ENCODE measurements around the gene SPATA33.
"Not testable (repeated sequence)": the region's sequence is repeated elsewhere in the genome, so short reads cannot be mapped to it uniquely, and the experiment has no call there.

SPATA33 gene

GRCh38 chr16:89689621-89690020 lies 32.0 kb downstream of the SPATA33 start:
- Histone ChIP-seq H3K9me3 (ENCODE audit: insufficient read depth, low read depth, low read length) (peaks cover 10% of the 10 kb centered on the region), H3K36me3 (ENCODE audit: insufficient read depth, low read length) (peaks cover 61% of the 10 kb centered on the region)
- WGBS: 97% methylated on average over 4 of the region's 4 CpGs
- H3K4me1 ChIP-seq (ENCODE audit: insufficient read depth, low read length); H3K27ac ChIP-seq (ENCODE audit: low read depth, low read length); H3K4me3 ChIP-seq (ENCODE audit: low read length); H3K27me3 ChIP-seq (ENCODE audit: insufficient read depth, low read length); H3K9ac ChIP-seq (ENCODE audit: low read depth, low read length): not testable (repeated sequence)

- Histone ChIP-seq H3K27ac (ENCODE audit: low read depth, low read length) (no peak overlapping the region), H3K36me3 (ENCODE audit: insufficient read depth, low read length) (peaks cover 63% of the 10 kb centered on the region)
These were observed 32.8 kb downstream of the SPATA33 start for GRCh38 chr16:89690392-89690901.

GRCh38 chr16:89691231-89691985 lies 33.8 kb downstream of the SPATA33 start:
- WGBS: 94% methylated on average over 21 of the region's 21 CpGs
- H3K36me3 ChIP-seq (ENCODE audit: insufficient read depth, low read length): peaks cover 62% of the 10 kb centered on the region

More at GRCh38 chr16:89690392-89690901, 32.8 kb downstream of the SPATA33 start:
- 97% methylated on average over 16 of the region's 16 CpGs for WGBS
- H3K27me3 ChIP-seq (ENCODE audit: insufficient read depth, low read length): no peaks in the 10 kb centered on the region
- H3K9ac ChIP-seq (ENCODE audit: low read depth, low read length): no peak overlapping the region
- H3K4me1 ChIP-seq (ENCODE audit: insufficient read depth, low read length): peaks cover 7% of the 10 kb centered on the region; the same call in 1 of the 2 replicates
- no peak overlapping the region for H3K4me3 ChIP-seq (ENCODE audit: low read length)
- H3K9me3 ChIP-seq (ENCODE audit: insufficient read depth, low read depth, low read length): peaks cover 6% of the 10 kb centered on the region; the same call in 1 of the 2 replicates

GRCh38 chr16:89691986-89692569 lies 34.4 kb downstream of the SPATA33 start:
- H3K27ac ChIP-seq (ENCODE audit: low read depth, low read length): no peak overlapping the region
- 94% methylated on average over 13 of the region's 13 CpGs for WGBS
- H3K36me3 ChIP-seq (ENCODE audit: insufficient read depth, low read length): peaks cover 68% of the 10 kb centered on the region

More at GRCh38 chr16:89691231-89691985, 33.8 kb downstream of the SPATA33 start:
- H3K27ac ChIP-seq (ENCODE audit: low read depth, low read length): no peak overlapping the region
- no peaks in the 10 kb centered on the region for H3K9me3 ChIP-seq (ENCODE audit: insufficient read depth, low read depth, low read length)
- no peak overlapping the region for H3K4me3 ChIP-seq (ENCODE audit: low read length)
- peaks cover 7% of the 10 kb centered on the region; the same call in 1 of the 2 replicates for H3K4me1 ChIP-seq (ENCODE audit: insufficient read depth, low read length)
- no peaks in the 10 kb centered on the region for H3K27me3 ChIP-seq (ENCODE audit: insufficient read depth, low read length)
- no peak overlapping the region for H3K9ac ChIP-seq (ENCODE audit: low read depth, low read length)

GRCh38 chr16:89693289-89693731 lies 35.7 kb downstream of the SPATA33 start:
- Histone ChIP-seq H3K4me1 (ENCODE audit: insufficient read depth, low read length) (no peaks in the 10 kb centered on the region), H3K27me3 (ENCODE audit: insufficient read depth, low read length) (no peaks in the 10 kb centered on the region), H3K4me3 (ENCODE audit: low read length) (no peak overlapping the region), H3K9me3 (ENCODE audit: insufficient read depth, low read depth, low read length) (no peaks in the 10 kb centered on the region), H3K9ac (ENCODE audit: low read depth, low read length) (no peak overlapping the region), H3K36me3 (ENCODE audit: insufficient read depth, low read length) (peaks cover 75% of the 10 kb centered on the region), H3K27ac (ENCODE audit: low read depth, low read length) (no peak overlapping the region)
- WGBS: 96% methylated on average over 11 of the region's 11 CpGs

More at GRCh38 chr16:89691986-89692569, 34.4 kb downstream of the SPATA33 start:
- H3K4me1 ChIP-seq (ENCODE audit: insufficient read depth, low read length): peaks cover 7% of the 10 kb centered on the region; the same call in 1 of the 2 replicates
- no peak overlapping the region for H3K9ac ChIP-seq (ENCODE audit: low read depth, low read length)
- H3K27me3 ChIP-seq (ENCODE audit: insufficient read depth, low read length): no peaks in the 10 kb centered on the region
- no peaks in the 10 kb centered on the region for H3K9me3 ChIP-seq (ENCODE audit: insufficient read depth, low read depth, low read length)
- H3K4me3 ChIP-seq (ENCODE audit: low read length): no peak overlapping the region

GRCh38 chr16:89693931-89694783 lies 36.5 kb downstream of the SPATA33 start:
- peaks cover 73% of the 10 kb centered on the region for H3K36me3 ChIP-seq (ENCODE audit: insufficient read depth, low read length)
- H3K27me3 ChIP-seq (ENCODE audit: insufficient read depth, low read length): no peaks in the 10 kb centered on the region
- WGBS: 92% methylated on average over 32 of the region's 32 CpGs
- no peaks in the 10 kb centered on the region for H3K9me3 ChIP-seq (ENCODE audit: insufficient read depth, low read depth, low read length)
- no peak overlapping the region for H3K9ac ChIP-seq (ENCODE audit: low read depth, low read length)
- H3K27ac ChIP-seq (ENCODE audit: low read depth, low read length): no peak overlapping the region
- no peak overlapping the region for H3K4me3 ChIP-seq (ENCODE audit: low read length)
- H3K4me1 ChIP-seq (ENCODE audit: insufficient read depth, low read length): no peaks in the 10 kb centered on the region

- H3K4me3 ChIP-seq (ENCODE audit: low read length); H3K9me3 ChIP-seq (ENCODE audit: insufficient read depth, low read depth, low read length); H3K27me3 ChIP-seq (ENCODE audit: insufficient read depth, low read length); H3K4me1 ChIP-seq (ENCODE audit: insufficient read depth, low read length); H3K27ac ChIP-seq (ENCODE audit: low read depth, low read length); H3K9ac ChIP-seq (ENCODE audit: low read depth, low read length): not testable (repeated sequence)
- H3K36me3 ChIP-seq (ENCODE audit: insufficient read depth, low read length): peaks cover 69% of the 10 kb centered on the region
- WGBS: 93% methylated on average over 23 of the region's 23 CpGs
These were observed 37.1 kb downstream of the SPATA33 start for GRCh38 chr16:89694784-89695085.

GRCh38 chr16:89695086-89695874 lies 37.6 kb downstream of the SPATA33 start:
- WGBS: 95% methylated on average over 31 of the region's 31 CpGs
- Histone ChIP-seq H3K4me3 (ENCODE audit: low read length) (no peak overlapping the region), H3K9ac (ENCODE audit: low read depth, low read length) (no peak overlapping the region), H3K9me3 (ENCODE audit: insufficient read depth, low read depth, low read length) (no peaks in the 10 kb centered on the region), H3K36me3 (ENCODE audit: insufficient read depth, low read length) (peaks cover 63% of the 10 kb centered on the region), H3K4me1 (ENCODE audit: insufficient read depth, low read length) (peaks cover 3% of the 10 kb centered on the region; the same call in 1 of the 2 replicates), H3K27ac (ENCODE audit: low read depth, low read length) (no peak overlapping the region; the same call in 1 of the 2 replicates), H3K27me3 (ENCODE audit: insufficient read depth, low read length) (no peaks in the 10 kb centered on the region)

- H3K27ac ChIP-seq (ENCODE audit: low read depth, low read length): no peak overlapping the region
- H3K27me3 ChIP-seq (ENCODE audit: insufficient read depth, low read length): no peaks in the 10 kb centered on the region
- no peak overlapping the region for H3K9ac ChIP-seq (ENCODE audit: low read depth, low read length)
- H3K36me3 ChIP-seq (ENCODE audit: insufficient read depth, low read length): peaks cover 58% of the 10 kb centered on the region
- H3K9me3 ChIP-seq (ENCODE audit: insufficient read depth, low read depth, low read length): no peaks in the 10 kb centered on the region
- peaks cover 6% of the 10 kb centered on the region; the same call in 1 of the 2 replicates for H3K4me1 ChIP-seq (ENCODE audit: insufficient read depth, low read length)
- H3K4me3 ChIP-seq (ENCODE audit: low read length): no peak overlapping the region
- 88% methylated on average over 25 of the region's 25 CpGs for WGBS
These were observed 38.4 kb downstream of the SPATA33 start for GRCh38 chr16:89695875-89696669.

- H3K4me3 ChIP-seq (ENCODE audit: low read length): no peak overlapping the region
- no peaks in the 10 kb centered on the region for H3K27me3 ChIP-seq (ENCODE audit: insufficient read depth, low read length)
- no peak overlapping the region for H3K27ac ChIP-seq (ENCODE audit: low read depth, low read length)
- H3K9ac ChIP-seq (ENCODE audit: low read depth, low read length): no peak overlapping the region
- WGBS: 93% methylated on average over 18 of the region's 18 CpGs
- H3K36me3 ChIP-seq (ENCODE audit: insufficient read depth, low read length): peaks cover 53% of the 10 kb centered on the region
- H3K9me3 ChIP-seq (ENCODE audit: insufficient read depth, low read depth, low read length): no peaks in the 10 kb centered on the region
- peaks cover 6% of the 10 kb centered on the region; the same call in 1 of the 2 replicates for H3K4me1 ChIP-seq (ENCODE audit: insufficient read depth, low read length)
These were observed 39.1 kb downstream of the SPATA33 start for GRCh38 chr16:89696670-89697128.

Measured in HUES64 (cell line).